ENCODE data around the gene USP1. TPM values are rescaled to one million over a fixed set of nuclear protein-coding genes. Genes with fewer than 3 reads are reported as not detected.

USP1 gene
- total RNA-seq, 1 donor from 2014 or later = 68.0 TPM

DNA sequence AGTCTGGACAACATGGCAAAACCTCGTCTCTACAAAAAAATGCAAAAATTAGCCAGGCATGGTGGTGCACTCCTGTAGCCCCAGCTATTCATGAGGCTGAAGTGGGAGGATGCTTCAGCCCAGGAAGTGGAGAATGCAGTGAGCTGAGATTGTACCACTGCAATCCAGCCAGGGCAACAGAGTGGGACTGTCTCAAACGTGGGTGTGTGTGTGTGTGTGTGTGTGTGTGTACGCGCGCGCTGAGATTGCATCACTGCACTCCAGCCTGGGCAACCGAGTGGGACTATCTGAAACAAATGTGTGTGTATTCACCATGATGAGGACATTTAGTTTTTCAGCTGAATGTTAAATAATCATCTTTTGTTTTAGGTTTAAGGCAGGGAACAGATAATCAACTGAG lies 21.1 kb downstream of the USP1 start:
- peaks cover 11% of the 10 kb centered on the region for H3K36me3 Mint-ChIP-seq (ENCODE audit: low read depth)
- no peaks in the 10 kb centered on the region for H3K27me3 Mint-ChIP-seq (ENCODE audit: low read depth)
- no peak overlapping the region for H3K4me3 Mint-ChIP-seq (ENCODE audit: low read depth)
- H3K27ac Mint-ChIP-seq = no peak overlapping the region
- DNase-seq (ENCODE audit: low spot score) = no peak
- no peaks in the 10 kb centered on the region for H3K9me3 Mint-ChIP-seq
- peaks cover under 1% of the 10 kb centered on the region for H3K4me1 Mint-ChIP-seq (ENCODE audit: low read depth)
- intact Hi-C loops (cut with micrococcal nuclease) = no loop called here

DNA sequence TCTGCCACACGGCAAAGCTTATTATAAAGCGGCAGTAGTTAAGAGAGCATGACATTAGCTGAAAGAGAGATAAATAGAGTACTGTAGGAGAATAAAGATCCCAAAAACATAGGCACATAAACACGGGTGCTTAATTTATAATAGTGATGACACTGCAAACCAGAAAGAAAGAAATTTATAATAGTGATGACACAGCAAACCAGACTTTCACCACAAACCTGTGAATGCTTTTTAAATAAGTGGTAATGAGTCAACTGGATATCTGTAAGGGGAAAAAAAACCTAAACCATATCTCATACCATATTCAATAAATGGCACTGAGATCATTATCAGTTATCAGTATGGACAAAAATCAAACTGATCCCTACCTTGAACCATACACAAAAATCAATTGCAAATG lies 25.5 kb downstream of the USP1 start:
- DNase-seq (ENCODE audit: low spot score) = no peak
- peaks cover 3% of the 10 kb centered on the region for H3K9me3 Mint-ChIP-seq

DNA sequence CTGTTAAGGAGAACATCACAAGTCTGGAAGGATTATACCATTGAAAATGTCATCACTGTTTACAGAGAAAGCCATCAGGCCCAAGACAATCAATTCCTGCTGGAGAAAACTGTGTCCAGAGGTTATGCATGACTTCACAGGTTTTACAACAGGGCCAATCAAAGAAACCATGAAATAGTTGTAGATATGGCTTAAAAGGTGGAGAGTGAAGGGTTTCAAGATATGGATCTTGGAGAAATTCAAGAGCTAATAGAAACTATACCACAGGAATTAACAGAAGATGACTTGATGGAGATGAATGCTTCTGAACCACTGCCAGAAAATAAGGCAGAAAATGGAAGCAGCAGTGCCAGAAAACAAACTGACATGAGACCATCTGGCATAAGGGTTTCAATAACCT lies 30.2 kb downstream of the USP1 start:
- H3K27ac Mint-ChIP-seq = no peak overlapping the region
- H3K27me3 Mint-ChIP-seq (ENCODE audit: low read depth) = no peaks in the 10 kb centered on the region
- peaks cover 18% of the 10 kb centered on the region for H3K36me3 Mint-ChIP-seq (ENCODE audit: low read depth)
- intact Hi-C loops (cut with micrococcal nuclease) = no loop called here
- H3K4me1 Mint-ChIP-seq (ENCODE audit: low read depth) = no peaks in the 10 kb centered on the region
- no peak overlapping the region for H3K4me3 Mint-ChIP-seq (ENCODE audit: low read depth)
- peaks cover 16% of the 10 kb centered on the region for H3K9me3 Mint-ChIP-seq
- DNase-seq (ENCODE audit: low spot score) = no peak

More for the DNA sequence above, 25.5 kb downstream of the USP1 start:
- Mint-ChIP-seq H3K27ac (no peak overlapping the region), H3K36me3 (ENCODE audit: low read depth) (peaks cover 5% of the 10 kb centered on the region), H3K4me3 (ENCODE audit: low read depth) (no peak overlapping the region), H3K27me3 (ENCODE audit: low read depth) (no peaks in the 10 kb centered on the region), H3K4me1 (ENCODE audit: low read depth) (no peaks in the 10 kb centered on the region)
- intact Hi-C loops (cut with micrococcal nuclease) = no loop called here

DNA sequence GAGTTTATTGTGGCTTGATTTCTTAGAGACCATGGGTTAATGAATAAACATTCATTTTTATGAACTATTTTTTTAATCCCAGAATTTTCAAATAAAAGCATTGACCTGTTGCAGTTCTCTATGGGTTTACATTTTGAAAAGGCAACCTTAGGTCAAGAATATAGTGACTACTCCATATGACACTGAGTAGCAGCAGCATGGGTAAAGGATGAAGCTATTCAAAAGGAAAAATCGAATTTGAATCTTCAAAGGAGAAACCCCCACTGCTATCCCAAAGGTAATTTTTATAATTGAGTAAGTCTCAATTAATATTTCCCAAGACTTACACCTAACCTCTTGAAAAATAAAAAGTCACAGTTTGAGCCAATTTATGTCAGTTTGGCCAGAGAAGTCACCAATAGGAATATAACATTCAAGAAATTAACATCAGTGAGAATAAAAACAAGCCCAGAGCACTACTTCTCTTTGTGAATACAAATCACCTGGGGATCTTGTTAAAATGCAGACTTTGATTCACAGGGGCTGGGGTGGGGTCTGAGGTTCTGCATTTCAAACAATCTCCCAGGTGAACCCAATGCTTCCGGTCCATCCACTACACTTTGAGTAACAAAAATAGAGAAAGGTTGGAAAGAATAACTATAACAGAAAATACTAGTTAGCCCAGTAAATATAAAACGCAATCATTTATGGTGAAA lies 39.8 kb downstream of the USP1 start:
- intact Hi-C loops (cut with micrococcal nuclease) = no loop called here
- H3K27ac Mint-ChIP-seq = no peak overlapping the region
- H3K9me3 Mint-ChIP-seq = no peaks in the 10 kb centered on the region
- peaks cover 2% of the 10 kb centered on the region for H3K36me3 Mint-ChIP-seq (ENCODE audit: low read depth)
- H3K4me3 Mint-ChIP-seq (ENCODE audit: low read depth) = no peak overlapping the region
- H3K4me1 Mint-ChIP-seq (ENCODE audit: low read depth) = no peaks in the 10 kb centered on the region
- DNase-seq (ENCODE audit: low spot score) = no peak
- H3K27me3 Mint-ChIP-seq (ENCODE audit: low read depth) = no peaks in the 10 kb centered on the region

DNA sequence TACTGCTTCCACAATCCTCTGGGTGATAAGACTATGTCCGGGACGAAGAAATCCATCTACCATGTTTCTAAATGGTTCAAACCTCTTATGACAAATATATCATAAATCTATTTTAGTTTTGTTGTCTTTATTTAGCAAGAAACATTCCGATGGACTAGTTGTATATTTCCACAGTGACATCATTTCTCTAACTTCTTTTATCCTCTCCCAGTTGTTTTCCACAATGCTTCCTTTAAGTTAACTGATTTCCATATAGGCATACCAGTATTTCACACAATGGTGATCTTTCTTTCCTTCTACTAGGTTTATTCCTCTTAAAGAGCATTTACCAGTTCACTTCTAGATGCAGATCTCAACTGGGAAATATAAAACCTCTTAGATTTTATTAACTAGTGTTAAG lies 44.8 kb downstream of the USP1 start:
- intact Hi-C loops (cut with micrococcal nuclease) = no loop called here
- no peak overlapping the region for H3K27ac Mint-ChIP-seq
- H3K4me3 Mint-ChIP-seq (ENCODE audit: low read depth) = no peak overlapping the region
- H3K27me3 Mint-ChIP-seq (ENCODE audit: low read depth) = no peaks in the 10 kb centered on the region
- H3K9me3 Mint-ChIP-seq = no peaks in the 10 kb centered on the region
- no peak for DNase-seq (ENCODE audit: low spot score)
- peaks cover 5% of the 10 kb centered on the region for H3K4me1 Mint-ChIP-seq (ENCODE audit: low read depth)
- no peaks in the 10 kb centered on the region for H3K36me3 Mint-ChIP-seq (ENCODE audit: low read depth)

DNA sequence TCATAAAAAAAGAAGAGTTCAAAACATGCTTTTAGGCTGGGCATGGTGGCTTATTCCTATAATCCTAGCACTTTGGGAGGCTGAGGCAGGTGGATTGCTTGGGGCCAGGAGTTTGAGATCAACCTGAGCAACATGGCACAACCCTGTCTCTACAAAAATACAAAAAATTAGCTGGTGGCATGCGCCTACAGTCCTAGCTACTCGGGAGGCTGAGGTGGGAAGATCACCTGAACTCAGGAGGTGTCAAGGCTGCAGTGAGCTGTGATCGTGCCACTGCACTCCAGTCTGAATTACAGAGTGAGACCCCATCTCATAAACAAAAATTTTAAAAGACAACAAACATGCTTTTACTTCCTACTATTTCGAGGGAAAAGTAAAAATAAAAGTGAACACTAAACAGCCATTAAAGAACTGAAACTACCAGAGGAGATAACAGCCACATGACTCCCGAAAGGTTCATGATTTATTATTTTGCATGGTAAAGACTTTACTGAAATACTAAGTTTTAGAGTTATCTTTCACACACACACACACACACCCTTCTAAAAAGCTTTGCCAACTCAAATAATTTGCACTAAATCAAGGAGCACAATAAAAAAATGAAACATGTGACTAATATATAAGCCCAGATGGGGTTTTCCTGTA lies 48.1 kb downstream of the USP1 start:
- no peaks in the 10 kb centered on the region for H3K27me3 Mint-ChIP-seq (ENCODE audit: low read depth)
- no peak overlapping the region for H3K27ac Mint-ChIP-seq
- no peak for DNase-seq (ENCODE audit: low spot score)
- H3K9me3 Mint-ChIP-seq = no peaks in the 10 kb centered on the region
- no peaks in the 10 kb centered on the region for H3K36me3 Mint-ChIP-seq (ENCODE audit: low read depth)
- intact Hi-C loops (cut with micrococcal nuclease) = no loop called here
- peaks cover 5% of the 10 kb centered on the region for H3K4me1 Mint-ChIP-seq (ENCODE audit: low read depth)
- no peak overlapping the region for H3K4me3 Mint-ChIP-seq (ENCODE audit: low read depth)

DNA sequence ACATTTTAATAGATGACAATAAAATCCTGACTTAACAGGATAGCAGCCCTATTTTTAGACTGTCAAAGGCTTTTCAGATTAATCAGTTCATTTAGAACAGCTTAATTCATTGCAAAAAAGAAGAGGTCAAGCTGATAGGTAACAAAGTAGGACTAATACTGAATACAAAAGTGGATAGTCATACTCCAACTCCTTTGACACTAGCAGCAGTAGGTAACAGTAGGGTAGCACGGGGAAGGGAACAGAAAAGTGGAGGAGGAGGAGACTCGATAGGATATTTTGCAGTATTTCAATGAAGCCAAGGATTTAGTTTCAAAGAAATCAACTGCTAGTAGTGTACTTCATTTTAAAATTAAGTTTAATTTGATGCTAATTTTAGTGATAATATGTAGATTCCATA lies 51.1 kb downstream of the USP1 start:
- Mint-ChIP-seq H3K4me3 (ENCODE audit: low read depth) (no peak overlapping the region), H3K27me3 (ENCODE audit: low read depth) (no peaks in the 10 kb centered on the region), H3K36me3 (ENCODE audit: low read depth) (no peaks in the 10 kb centered on the region), H3K27ac (no peak overlapping the region), H3K9me3 (no peaks in the 10 kb centered on the region), H3K4me1 (ENCODE audit: low read depth) (peaks cover 5% of the 10 kb centered on the region)
- intact Hi-C loops (cut with micrococcal nuclease) = no loop called here
- DNase-seq (ENCODE audit: low spot score) = no peak

DNA sequence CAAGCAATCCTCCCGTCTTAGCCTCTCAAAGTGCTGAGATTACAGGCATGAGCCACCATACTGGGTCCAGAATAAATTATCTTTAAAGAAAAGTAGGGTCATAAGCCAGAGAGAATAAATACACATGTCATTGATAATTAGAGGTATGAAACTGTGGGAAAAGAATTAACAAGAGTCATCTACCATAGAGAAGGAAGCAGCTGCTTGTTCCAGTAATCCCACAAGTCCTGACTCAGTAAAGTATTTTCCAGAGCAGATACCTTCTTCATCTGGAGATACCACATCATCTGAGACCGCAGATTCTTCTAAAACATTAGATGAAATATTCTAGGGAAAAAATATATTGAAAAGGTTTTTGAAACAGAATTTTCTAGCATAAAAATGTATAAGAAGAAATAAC lies 55.7 kb downstream of the USP1 start:
- no peaks in the 10 kb centered on the region for H3K27me3 Mint-ChIP-seq (ENCODE audit: low read depth)
- no peaks in the 10 kb centered on the region for H3K36me3 Mint-ChIP-seq (ENCODE audit: low read depth)
- no peak for DNase-seq (ENCODE audit: low spot score)

DNA sequence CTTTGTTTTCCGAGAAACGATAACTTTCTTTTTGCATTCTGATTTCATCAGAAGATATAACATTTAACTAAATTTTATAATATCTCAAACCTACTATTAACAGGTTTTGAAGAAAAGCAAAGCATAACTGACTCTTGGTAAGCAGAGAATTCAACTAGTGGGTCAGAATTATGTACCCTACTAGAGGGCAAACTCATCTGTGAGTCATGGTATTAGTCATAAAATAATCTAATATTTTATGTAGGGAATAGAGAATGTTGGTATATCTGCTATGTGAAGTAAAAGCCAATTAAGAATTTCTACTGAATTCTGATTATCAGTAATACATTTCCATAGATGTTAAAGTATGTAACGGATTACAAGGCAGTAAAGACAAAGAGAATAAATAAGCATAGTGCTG lies 56.8 kb downstream of the USP1 start:
- Mint-ChIP-seq H3K4me3 (ENCODE audit: low read depth) (no peak overlapping the region), H3K9me3 (no peaks in the 10 kb centered on the region)
- DNase-seq (ENCODE audit: low spot score) = no peak

More for the DNA sequence above, 55.7 kb downstream of the USP1 start:
- Mint-ChIP-seq H3K4me3 (ENCODE audit: low read depth) (no peak overlapping the region), H3K27ac (no peak overlapping the region), H3K9me3 (no peaks in the 10 kb centered on the region), H3K4me1 (ENCODE audit: low read depth) (no peaks in the 10 kb centered on the region)
- intact Hi-C loops (cut with micrococcal nuclease) = no loop called here

DNA sequence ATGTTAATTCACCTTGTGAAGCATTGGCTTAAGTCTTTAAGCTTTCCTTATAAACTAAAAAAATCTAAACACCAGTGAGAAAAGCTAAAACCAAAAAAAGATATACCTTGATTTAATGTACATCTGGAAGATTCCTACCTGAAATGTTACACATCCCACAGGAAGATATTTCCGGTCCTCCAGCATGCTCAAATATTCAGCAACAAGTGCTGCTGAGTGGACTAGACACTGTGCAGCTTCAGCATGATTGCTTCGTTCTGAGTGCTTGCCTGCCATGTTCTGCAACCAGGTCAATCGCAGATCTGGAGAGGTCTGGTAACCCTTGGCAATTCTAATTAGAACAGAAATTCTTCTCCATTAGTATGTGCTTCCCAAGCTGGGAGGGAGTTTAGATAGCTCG lies 57.3 kb downstream of the USP1 start:
- Mint-ChIP-seq H3K36me3 (ENCODE audit: low read depth) (no peaks in the 10 kb centered on the region), H3K27me3 (ENCODE audit: low read depth) (no peaks in the 10 kb centered on the region), H3K9me3 (no peaks in the 10 kb centered on the region)

More for the DNA sequence above, 56.8 kb downstream of the USP1 start:
- Mint-ChIP-seq H3K36me3 (ENCODE audit: low read depth) (no peaks in the 10 kb centered on the region), H3K4me1 (ENCODE audit: low read depth) (no peaks in the 10 kb centered on the region), H3K27me3 (ENCODE audit: low read depth) (no peaks in the 10 kb centered on the region), H3K27ac (no peak overlapping the region)
- intact Hi-C loops (cut with micrococcal nuclease) = no loop called here

DNA sequence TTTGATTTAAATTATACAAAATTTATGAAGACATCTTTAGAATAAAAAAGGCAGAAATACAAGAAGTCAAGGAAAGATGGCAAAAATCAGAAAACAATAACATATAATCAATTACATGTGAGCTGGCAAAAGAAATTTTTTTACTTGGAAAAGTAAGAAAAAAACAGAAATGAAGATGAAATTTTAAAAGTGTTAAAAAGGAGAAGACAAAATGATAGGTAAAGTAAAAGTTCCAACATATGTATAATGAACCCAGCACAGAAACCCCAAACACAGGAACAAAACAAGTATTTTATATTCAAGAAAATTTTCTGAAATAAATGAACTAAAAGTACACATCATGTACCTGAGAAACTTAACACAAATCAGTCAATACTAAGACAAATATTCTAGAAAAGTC lies 63.4 kb downstream of the USP1 start:
- Mint-ChIP-seq H3K27me3 (ENCODE audit: low read depth) (no peaks in the 10 kb centered on the region), H3K4me3 (ENCODE audit: low read depth) (no peak overlapping the region)
- intact Hi-C loops (cut with micrococcal nuclease) = no loop called here

More for the DNA sequence above, 57.3 kb downstream of the USP1 start:
- H3K27ac Mint-ChIP-seq = no peak overlapping the region
- H3K4me3 Mint-ChIP-seq (ENCODE audit: low read depth) = no peak overlapping the region
- H3K4me1 Mint-ChIP-seq (ENCODE audit: low read depth) = no peaks in the 10 kb centered on the region
- DNase-seq (ENCODE audit: low spot score) = no peak
- intact Hi-C loops (cut with micrococcal nuclease) = no loop called here

More for the DNA sequence above, 63.4 kb downstream of the USP1 start:
- Mint-ChIP-seq H3K27ac (no peak overlapping the region), H3K9me3 (no peaks in the 10 kb centered on the region), H3K36me3 (ENCODE audit: low read depth) (no peaks in the 10 kb centered on the region), H3K4me1 (ENCODE audit: low read depth) (no peaks in the 10 kb centered on the region)
- DNase-seq (ENCODE audit: low spot score) = no peak

All from activated T-helper 2 cell treated with anti-CD3 and anti-CD28 coated beads, Interferon-gamma antibody, Interleukin-2, Interleukin-4, amounts not matched to agents 10 μg/mL and 5 μg/mL and 100 μg/mL, durations not matched to agents 14 hours and 24 hours and 36 hours (primary cell).